Loucy (cell line): Measurements from ENCODE around the gene PPM1N.

Experiments
- H2AFZ ChIP-seq: fragments of 200-600 bp; sonication (generic); 2 replicates; pipeline ENCODE4 v1.6.0; 2016; ENCODE audit warnings: antibody characterized with exemption, mild to moderate bottlenecking, low read length, moderate library complexity
- H3F3A ChIP-seq: fragments of 200-600 bp; 2 replicates; pipeline ENCODE4 v1.6.0; 2016; ENCODE audit warnings: antibody characterized with exemption, low read depth, mild to moderate bottlenecking
- H3K27me3 ChIP-seq: fragments of 200-600 bp; sonication (generic); 2 replicates; pipeline ENCODE4 v1.6.1; 2014; ENCODE audit warnings: low read length, mild to moderate bottlenecking; ENCODE audit not compliant: insufficient read depth, poor library complexity, severe bottlenecking
- H3K36me3 ChIP-seq: fragments of 200-600 bp; sonication (generic); 2 replicates; pipeline ENCODE4 v1.6.1; 2016; ENCODE audit warnings: low read length; ENCODE audit not compliant: insufficient read depth
- H3K4me1 ChIP-seq: fragments of 200-600 bp; sonication (generic); 2 replicates; pipeline ENCODE4 v1.5.1; 2014; ENCODE audit warnings: low read length, mild to moderate bottlenecking; ENCODE audit not compliant: insufficient read depth, poor library complexity, severe bottlenecking
- H3K4me2 ChIP-seq: fragments of 200-600 bp; sonication (generic); 2 replicates; pipeline ENCODE4 v1.6.0; 2014; ENCODE audit warnings: antibody characterized with exemption, low read length, low read depth, mild to moderate bottlenecking; ENCODE audit not compliant: poor library complexity, severe bottlenecking
- H3K4me3 ChIP-seq: fragments of 200-600 bp; sonication (generic); 2 replicates; pipeline ENCODE4 v1.5.1; 2014; ENCODE audit warnings: low read length, mild to moderate bottlenecking, mixed read lengths; ENCODE audit not compliant: poor library complexity, severe bottlenecking
- H3K79me2 ChIP-seq: fragments of 200-600 bp; sonication (generic); 2 replicates; pipeline ENCODE4 v1.6.1; 2014; ENCODE audit warnings: low read length; ENCODE audit not compliant: insufficient read depth
- H3K9ac ChIP-seq: fragments of 200-600 bp; sonication (generic); 2 replicates; pipeline ENCODE4 v1.6.0; 2014; ENCODE audit warnings: mild to moderate bottlenecking, low read depth, low read length, moderate library complexity; ENCODE audit not compliant: poor library complexity, severe bottlenecking
- H3K9me2 ChIP-seq: fragments of 200-600 bp; sonication (generic); replicated peaks from 2 replicates; pipeline ENCODE4 v1.6.1; 2016; ENCODE audit warnings: low read depth, low read length, mixed read lengths
- H3K9me3 ChIP-seq: fragments of 200-600 bp; sonication (generic); 2 replicates; pipeline ENCODE4 v1.6.1; 2014; ENCODE audit warnings: mild to moderate bottlenecking, antibody characterized with exemption, low read length, low read depth; ENCODE audit not compliant: insufficient read depth
- H4K20me1 ChIP-seq: fragments of 200-600 bp; sonication (generic); 2 replicates; pipeline ENCODE4 v1.6.0; 2014; ENCODE audit warnings: antibody characterized with exemption, low read length, mild to moderate bottlenecking; ENCODE audit not compliant: insufficient read depth, poor library complexity, severe bottlenecking
- EZH2phosphoT487 ChIP-seq: fragments of 200-600 bp; IDR thresholded peaks from 2 replicates; pipeline ENCODE4 v1.6.1; 2018; ENCODE audit warnings: antibody characterized with exemption, mild to moderate bottlenecking, moderate library complexity, borderline replicate concordance
- TF ChIP-seq, protein P1 (sequence below): fragments of 200-600 bp; sonication (generic); conservative IDR thresholded peaks from 2 replicates; pipeline ENCODE4 v1.5.1; 2014; ENCODE audit warnings: mild to moderate bottlenecking, antibody characterized with exemption, low read length

PPM1N gene

DNA sequence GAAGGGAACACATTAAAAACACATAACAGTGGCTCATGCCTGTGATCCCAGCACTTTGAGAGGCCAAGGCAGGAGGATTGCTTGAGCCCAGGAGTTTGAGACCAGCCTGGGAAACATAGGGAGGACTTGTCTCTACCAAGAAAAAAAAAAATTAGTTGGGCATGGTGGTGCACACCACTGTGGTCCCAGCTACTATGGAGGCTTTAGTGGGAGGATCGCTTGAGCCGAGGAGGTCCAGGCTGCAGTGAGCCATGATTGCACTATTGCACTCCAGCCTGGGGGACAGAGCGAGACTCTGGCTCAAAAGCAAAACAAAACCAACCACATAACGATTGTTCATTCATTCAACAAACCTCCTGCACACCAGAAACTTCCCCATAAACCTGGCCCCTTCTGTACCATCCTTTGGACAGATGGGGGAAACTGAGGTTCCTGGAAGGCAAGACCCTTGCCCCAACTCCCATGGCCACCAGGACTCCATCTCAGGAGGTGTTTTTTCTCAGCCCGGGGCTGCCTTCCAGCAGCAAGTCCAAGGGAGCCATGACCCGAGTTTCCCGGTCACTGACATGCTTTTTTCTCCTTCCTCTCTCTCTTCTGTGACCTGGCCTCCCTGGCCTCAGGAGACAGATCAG lies 26.2 kb upstream of the PPM1N start:
- Histone ChIP-seq H3K4me2 (no peak overlapping the region), H3K36me3 (no peaks in the 10 kb centered on the region), H3K9me3 (no peaks in the 10 kb centered on the region), H4K20me1 (peaks cover 9% of the 10 kb centered on the region), H3K9ac (no peak overlapping the region), H3K79me2 (no peaks in the 10 kb centered on the region), H3K27me3 (no peaks in the 10 kb centered on the region), H3K4me1 (peaks cover 18% of the 10 kb centered on the region), H3F3A (no peaks in the 10 kb centered on the region), H2AFZ (no peak overlapping the region), H3K9me2 (no peaks in the 10 kb centered on the region), H3K4me3 (no peak overlapping the region)
- no peak for TF ChIP-seq EZH2phosphoT487
- TF ChIP-seq, protein P1, sequence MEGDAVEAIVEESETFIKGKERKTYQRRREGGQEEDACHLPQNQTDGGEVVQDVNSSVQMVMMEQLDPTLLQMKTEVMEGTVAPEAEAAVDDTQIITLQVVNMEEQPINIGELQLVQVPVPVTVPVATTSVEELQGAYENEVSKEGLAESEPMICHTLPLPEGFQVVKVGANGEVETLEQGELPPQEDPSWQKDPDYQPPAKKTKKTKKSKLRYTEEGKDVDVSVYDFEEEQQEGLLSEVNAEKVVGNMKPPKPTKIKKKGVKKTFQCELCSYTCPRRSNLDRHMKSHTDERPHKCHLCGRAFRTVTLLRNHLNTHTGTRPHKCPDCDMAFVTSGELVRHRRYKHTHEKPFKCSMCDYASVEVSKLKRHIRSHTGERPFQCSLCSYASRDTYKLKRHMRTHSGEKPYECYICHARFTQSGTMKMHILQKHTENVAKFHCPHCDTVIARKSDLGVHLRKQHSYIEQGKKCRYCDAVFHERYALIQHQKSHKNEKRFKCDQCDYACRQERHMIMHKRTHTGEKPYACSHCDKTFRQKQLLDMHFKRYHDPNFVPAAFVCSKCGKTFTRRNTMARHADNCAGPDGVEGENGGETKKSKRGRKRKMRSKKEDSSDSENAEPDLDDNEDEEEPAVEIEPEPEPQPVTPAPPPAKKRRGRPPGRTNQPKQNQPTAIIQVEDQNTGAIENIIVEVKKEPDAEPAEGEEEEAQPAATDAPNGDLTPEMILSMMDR: no peak

DNA sequence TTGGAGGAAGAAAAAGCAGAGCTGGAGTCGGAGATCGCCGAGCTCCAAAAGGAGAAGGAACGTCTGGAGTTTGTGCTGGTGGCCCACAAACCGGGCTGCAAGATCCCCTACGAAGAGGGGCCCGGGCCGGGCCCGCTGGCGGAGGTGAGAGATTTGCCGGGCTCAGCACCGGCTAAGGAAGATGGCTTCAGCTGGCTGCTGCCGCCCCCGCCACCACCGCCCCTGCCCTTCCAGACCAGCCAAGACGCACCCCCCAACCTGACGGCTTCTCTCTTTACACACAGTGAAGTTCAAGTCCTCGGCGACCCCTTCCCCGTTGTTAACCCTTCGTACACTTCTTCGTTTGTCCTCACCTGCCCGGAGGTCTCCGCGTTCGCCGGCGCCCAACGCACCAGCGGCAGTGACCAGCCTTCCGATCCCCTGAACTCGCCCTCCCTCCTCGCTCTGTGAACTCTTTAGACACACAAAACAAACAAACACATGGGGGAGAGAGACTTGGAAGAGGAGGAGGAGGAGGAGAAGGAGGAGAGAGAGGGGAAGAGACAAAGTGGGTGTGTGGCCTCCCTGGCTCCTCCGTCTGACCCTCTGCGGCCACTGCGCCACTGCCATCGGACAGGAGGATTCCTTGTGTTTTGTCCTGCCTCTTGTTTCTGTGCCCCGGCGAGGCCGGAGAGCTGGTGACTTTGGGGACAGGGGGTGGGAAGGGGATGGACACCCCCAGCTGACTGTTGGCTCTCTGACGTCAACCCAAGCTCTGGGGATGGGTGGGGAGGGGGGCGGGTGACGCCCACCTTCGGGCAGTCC lies 25.5 kb upstream of the PPM1N start:
- H2AFZ ChIP-seq: no peak overlapping the region
- no peaks in the 10 kb centered on the region for H3K36me3 ChIP-seq
- peaks cover 9% of the 10 kb centered on the region for H4K20me1 ChIP-seq
- no peaks in the 10 kb centered on the region for H3K27me3 ChIP-seq
- no peak overlapping the region for H3K4me2 ChIP-seq
- no peak overlapping the region for H3K4me3 ChIP-seq
- H3K9ac ChIP-seq: no peak overlapping the region
- no peaks in the 10 kb centered on the region for H3K9me2 ChIP-seq
- no peaks in the 10 kb centered on the region for H3K79me2 ChIP-seq
- no peaks in the 10 kb centered on the region for H3F3A ChIP-seq
- H3K9me3 ChIP-seq: no peaks in the 10 kb centered on the region
- TF ChIP-seq EZH2phosphoT487: no peak
- TF ChIP-seq, protein P1: no peak
- H3K4me1 ChIP-seq: peaks cover 19% of the 10 kb centered on the region

DNA sequence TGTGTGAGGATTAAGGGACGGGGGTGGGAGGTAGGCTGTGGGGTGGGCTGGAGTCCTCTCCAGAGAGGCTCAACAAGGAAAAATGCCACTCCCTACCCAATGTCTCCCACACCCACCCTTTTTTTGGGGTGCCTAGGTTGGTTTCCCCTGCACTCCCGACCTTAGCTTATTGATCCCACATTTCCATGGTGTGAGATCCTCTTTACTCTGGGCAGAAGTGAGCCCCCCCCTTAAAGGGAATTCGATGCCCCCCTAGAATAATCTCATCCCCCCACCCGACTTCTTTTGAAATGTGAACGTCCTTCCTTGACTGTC lies 24.9 kb upstream of the PPM1N start:
- no peak overlapping the region for H3K4me2 ChIP-seq
- no peak overlapping the region for H3K9ac ChIP-seq
- no peaks in the 10 kb centered on the region for H3K36me3 ChIP-seq
- peaks cover 20% of the 10 kb centered on the region for H3K4me1 ChIP-seq
- H4K20me1 ChIP-seq: peaks cover 4% of the 10 kb centered on the region
- H3K9me2 ChIP-seq: no peaks in the 10 kb centered on the region
- H3F3A ChIP-seq: no peaks in the 10 kb centered on the region
- H3K27me3 ChIP-seq: no peaks in the 10 kb centered on the region
- H3K9me3 ChIP-seq: no peaks in the 10 kb centered on the region
- no peaks in the 10 kb centered on the region for H3K79me2 ChIP-seq
- H3K4me3 ChIP-seq: no peak overlapping the region
- H2AFZ ChIP-seq: no peak overlapping the region
- TF ChIP-seq EZH2phosphoT487: no peak
- TF ChIP-seq, protein P1: no peak
